Upper lobe of right lung (tissue), 1 donor: ENCODE data around the gene PHF8. TPM values are rescaled to one million over a fixed set of nuclear protein-coding genes. Genes with fewer than 3 reads are reported as not detected.
A peak's percentile ranks its signal among the peaks of the same experiment; 100 is the strongest.

ENCODE experiments used
- ATAC-seq: fragments of 200-7000 bp; cut with Tn5 transposase; one replicate; pipeline ENCODE4 v1.9.1; 2020; ENCODE audit warnings: mild to moderate bottlenecking, moderate library complexity
- DNase-seq: peaks from one replicate; pipeline ENCODE4 v3.0.0-alpha.2; 2020
- H3K27ac ChIP-seq: fragments of 200-600 bp; one replicate; pipeline ENCODE4 v1.8.0; 2022
- H3K27me3 ChIP-seq: fragments of 200-600 bp; one replicate; pipeline ENCODE4 v1.8.0; 2022; ENCODE audit warnings: mild to moderate bottlenecking
- H3K36me3 ChIP-seq: fragments of 200-600 bp; one replicate; pipeline ENCODE4 v1.8.0; 2022
- H3K4me1 ChIP-seq: fragments of 200-600 bp; one replicate; pipeline ENCODE4 v1.8.0; 2022
- H3K4me3 ChIP-seq: fragments of 200-600 bp; one replicate; pipeline ENCODE4 v1.8.0; 2022; ENCODE audit warnings: mild to moderate bottlenecking
- H3K9me3 ChIP-seq: fragments of 200-600 bp; one replicate; pipeline ENCODE4 v1.8.0; 2022
- CTCF ChIP-seq: fragments of 200-600 bp; IDR thresholded peaks from one replicate; pipeline ENCODE4 v1.8.0; 2022; ENCODE audit warnings: antibody characterized with exemption
- intact Hi-C: fragments of 100-400 bp; cut with DNase I; formaldehyde crosslinking; loops from one replicate; pipeline ENCODE4 v1.11.0; 2022
- total RNA-seq: library from RNA; stranded (reverse); fragmentation: NEBNext Ultra II Directional; extraction: Animal tissue kit (Norgen Biotek cat#: 25700); gene quantifications from one replicate; pipeline ENCODE4 v1.2.1, GENCODE V29; 2021
- donor health status: DM: no; HTN: yes; CAD: no; lungs with severe emphysema.

Gene PHF8
- total RNA-seq, 1 donor from 2014 or later: 28.5 TPM

GRCh38 chrX:53939127-53939526 lies 105.1 kb downstream of the PHF8 start:
- Histone ChIP-seq H3K36me3 (peaks cover 37% of the 10 kb centered on the region), H3K4me1 (no peaks in the 10 kb centered on the region), H3K9me3 (no peaks in the 10 kb centered on the region), H3K4me3 (no peak overlapping the region), H3K27ac (no peak overlapping the region), H3K27me3 (no peaks in the 10 kb centered on the region)
- ATAC-seq (peak; percentile 54), DNase-seq (no peak)
- intact Hi-C loops: no loop called here
- no peak for TF ChIP-seq CTCF

GRCh38 chrX:53930515-53931380 lies 113.5 kb downstream of the PHF8 start:
- no peaks in the 10 kb centered on the region for H3K4me1 ChIP-seq
- no peak for DNase-seq
- intact Hi-C loops: no loop called here
- no peak overlapping the region for H3K27ac ChIP-seq
- H3K36me3 ChIP-seq: no peaks in the 10 kb centered on the region
- H3K27me3 ChIP-seq: no peaks in the 10 kb centered on the region
- no peak overlapping the region for H3K4me3 ChIP-seq
- no peak for TF ChIP-seq CTCF
- ATAC-seq: no peak
- H3K9me3 ChIP-seq: no peaks in the 10 kb centered on the region

GRCh38 chrX:53926030-53926429 lies 118.2 kb downstream of the PHF8 start:
- no peak overlapping the region for H3K4me3 ChIP-seq
- no peak for ATAC-seq
- H3K9me3 ChIP-seq: no peaks in the 10 kb centered on the region
- no peak for TF ChIP-seq CTCF
- no peaks in the 10 kb centered on the region for H3K4me1 ChIP-seq
- intact Hi-C loops: no loop called here
- no peak for DNase-seq
- no peak overlapping the region for H3K27ac ChIP-seq
- no peaks in the 10 kb centered on the region for H3K36me3 ChIP-seq
- no peaks in the 10 kb centered on the region for H3K27me3 ChIP-seq

- Histone ChIP-seq H3K27ac (no peak overlapping the region), H3K4me3 (no peak overlapping the region), H3K36me3 (no peaks in the 10 kb centered on the region), H3K9me3 (no peaks in the 10 kb centered on the region), H3K4me1 (no peaks in the 10 kb centered on the region), H3K27me3 (no peaks in the 10 kb centered on the region)
- no peak for DNase-seq
- no peak for TF ChIP-seq CTCF
- intact Hi-C loops: no loop called here
- no peak for ATAC-seq
Observed at GRCh38 chrX:53918702-53919101, 125.6 kb downstream of the PHF8 start.

- ATAC-seq (no peak), DNase-seq (no peak)
- H3K4me3 ChIP-seq: no peak overlapping the region
- no peak overlapping the region for H3K27ac ChIP-seq
- no peak for TF ChIP-seq CTCF
- no peaks in the 10 kb centered on the region for H3K9me3 ChIP-seq
- no peaks in the 10 kb centered on the region for H3K27me3 ChIP-seq
- intact Hi-C loops: no loop called here
- H3K4me1 ChIP-seq: no peaks in the 10 kb centered on the region
- no peaks in the 10 kb centered on the region for H3K36me3 ChIP-seq
Observed at GRCh38 chrX:53900623-53901022, 143.7 kb downstream of the PHF8 start.
